Ishikawa (cell line): ENCODE measurements around the gene CAPRIN1.

Experiments
- CEBPB ChIP-seq: IDR thresholded peaks from 2 replicates; pipeline ENCODE4 v1.6.1; 2012
- CREB1 ChIP-seq: IDR thresholded peaks from 2 replicates; pipeline ENCODE4 v1.6.1; 2012; ENCODE audit warnings: low read depth
- EGR1 ChIP-seq: IDR thresholded peaks from 2 replicates; pipeline ENCODE4 v1.6.1; 2012
- EP300 ChIP-seq: IDR thresholded peaks from 2 replicates; pipeline ENCODE4 v1.6.1; 2012; ENCODE audit warnings: borderline replicate concordance
- FOXM1 ChIP-seq: IDR thresholded peaks from 2 replicates; pipeline ENCODE4 v1.6.1; 2012; ENCODE audit warnings: low read depth, borderline replicate concordance
- NFIC ChIP-seq: IDR thresholded peaks from 2 replicates; pipeline ENCODE4 v1.6.1; 2012
- RAD21 ChIP-seq: IDR thresholded peaks from 2 replicates; pipeline ENCODE4 v1.6.1; 2012; ENCODE audit warnings: low read depth
- TAF1 ChIP-seq: IDR thresholded peaks from 2 replicates; pipeline ENCODE4 v1.6.1; 2012; ENCODE audit warnings: low read depth, mild to moderate bottlenecking
- TCF12 ChIP-seq: IDR thresholded peaks from 2 replicates; pipeline ENCODE4 v1.6.1; 2012; ENCODE audit warnings: low read depth
- TEAD4 ChIP-seq: IDR thresholded peaks from 2 replicates; pipeline ENCODE4 v1.6.1; 2012
- YY1 ChIP-seq: IDR thresholded peaks from 2 replicates; pipeline ENCODE4 v1.6.1; 2012; ENCODE audit warnings: low read depth
- ZBTB7A ChIP-seq: IDR thresholded peaks from 2 replicates; pipeline ENCODE4 v1.6.1; 2012; ENCODE audit warnings: low read depth
- TF ChIP-seq, protein P1 (sequence below): IDR thresholded peaks from 2 replicates; pipeline ENCODE4 v1.6.1; 2012
- TF ChIP-seq, protein P2 (sequence below): IDR thresholded peaks from 2 replicates; pipeline ENCODE4 v1.6.1; 2012
- TF ChIP-seq, protein P3 (sequence below): IDR thresholded peaks from 2 replicates; pipeline ENCODE4 v1.6.1; 2012; ENCODE audit warnings: low read depth, mild to moderate bottlenecking

Gene CAPRIN1

DNA sequence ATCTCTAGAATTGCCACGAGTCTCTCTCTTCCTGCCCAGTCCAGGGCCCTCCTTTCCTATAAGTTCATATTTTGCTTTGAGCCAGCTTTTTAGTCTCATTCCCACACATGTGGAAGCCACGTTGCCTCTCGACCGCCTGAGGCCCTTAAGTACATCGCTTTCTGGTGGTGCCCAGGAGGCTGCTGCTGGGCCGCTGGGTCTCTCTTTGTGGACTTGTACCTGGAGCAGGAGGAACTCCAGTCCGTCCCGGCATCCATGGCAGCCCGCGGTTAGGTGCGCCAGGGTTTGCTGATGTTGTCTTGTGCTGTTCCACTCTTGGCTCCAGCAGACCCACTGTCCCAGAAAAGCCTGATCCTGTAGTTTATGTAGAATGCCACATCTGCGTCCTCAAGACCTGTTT is 94.9 kb downstream of the CAPRIN1 start:
- no peak for TF ChIP-seq RAD21
- TF ChIP-seq, protein P1, sequence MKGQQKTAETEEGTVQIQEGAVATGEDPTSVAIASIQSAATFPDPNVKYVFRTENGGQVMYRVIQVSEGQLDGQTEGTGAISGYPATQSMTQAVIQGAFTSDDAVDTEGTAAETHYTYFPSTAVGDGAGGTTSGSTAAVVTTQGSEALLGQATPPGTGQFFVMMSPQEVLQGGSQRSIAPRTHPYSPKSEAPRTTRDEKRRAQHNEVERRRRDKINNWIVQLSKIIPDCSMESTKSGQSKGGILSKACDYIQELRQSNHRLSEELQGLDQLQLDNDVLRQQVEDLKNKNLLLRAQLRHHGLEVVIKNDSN = no peak
- TF ChIP-seq EGR1 = no peak
- no peak for TF ChIP-seq TCF12
- TF ChIP-seq, protein P2, sequence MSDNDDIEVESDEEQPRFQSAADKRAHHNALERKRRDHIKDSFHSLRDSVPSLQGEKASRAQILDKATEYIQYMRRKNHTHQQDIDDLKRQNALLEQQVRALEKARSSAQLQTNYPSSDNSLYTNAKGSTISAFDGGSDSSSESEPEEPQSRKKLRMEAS = no peak
- no peak for TF ChIP-seq YY1
- TF ChIP-seq TEAD4 = no peak
- no peak for TF ChIP-seq ZBTB7A
- no peak for TF ChIP-seq EP300
- TF ChIP-seq FOXM1 = no peak
- TF ChIP-seq NFIC = no peak
- no peak for TF ChIP-seq TAF1

DNA sequence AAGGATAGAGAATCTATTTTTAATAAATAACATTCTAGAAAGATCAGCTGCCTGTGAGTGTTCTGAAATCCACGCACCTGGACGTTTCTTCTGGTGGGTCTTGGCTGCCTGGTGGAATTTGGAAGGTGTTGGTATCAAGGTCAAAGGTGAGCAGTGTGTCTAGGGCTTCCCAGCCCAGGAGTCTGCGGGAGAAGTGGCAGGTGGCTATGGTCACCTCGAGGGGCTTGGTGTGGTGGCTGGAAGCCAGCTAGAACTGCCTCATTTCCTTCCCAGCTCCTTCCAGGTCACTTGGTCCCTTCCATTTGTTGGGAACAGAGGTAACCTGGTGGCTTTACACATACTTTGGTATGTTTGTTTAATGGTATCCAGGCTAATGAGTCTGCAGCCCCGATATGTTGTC is 95.3 kb downstream of the CAPRIN1 start:
- TF ChIP-seq, protein P2 = no peak
- TF ChIP-seq TAF1 (no peak), RAD21 (no peak), CREB1 (no peak), TCF12 (no peak), EP300 (no peak), NFIC (no peak), EGR1 (no peak), CEBPB (no peak), ZBTB7A (no peak), TEAD4 (no peak), FOXM1 (no peak), YY1 (no peak)
- TF ChIP-seq, protein P1 = no peak
- TF ChIP-seq, protein P3, sequence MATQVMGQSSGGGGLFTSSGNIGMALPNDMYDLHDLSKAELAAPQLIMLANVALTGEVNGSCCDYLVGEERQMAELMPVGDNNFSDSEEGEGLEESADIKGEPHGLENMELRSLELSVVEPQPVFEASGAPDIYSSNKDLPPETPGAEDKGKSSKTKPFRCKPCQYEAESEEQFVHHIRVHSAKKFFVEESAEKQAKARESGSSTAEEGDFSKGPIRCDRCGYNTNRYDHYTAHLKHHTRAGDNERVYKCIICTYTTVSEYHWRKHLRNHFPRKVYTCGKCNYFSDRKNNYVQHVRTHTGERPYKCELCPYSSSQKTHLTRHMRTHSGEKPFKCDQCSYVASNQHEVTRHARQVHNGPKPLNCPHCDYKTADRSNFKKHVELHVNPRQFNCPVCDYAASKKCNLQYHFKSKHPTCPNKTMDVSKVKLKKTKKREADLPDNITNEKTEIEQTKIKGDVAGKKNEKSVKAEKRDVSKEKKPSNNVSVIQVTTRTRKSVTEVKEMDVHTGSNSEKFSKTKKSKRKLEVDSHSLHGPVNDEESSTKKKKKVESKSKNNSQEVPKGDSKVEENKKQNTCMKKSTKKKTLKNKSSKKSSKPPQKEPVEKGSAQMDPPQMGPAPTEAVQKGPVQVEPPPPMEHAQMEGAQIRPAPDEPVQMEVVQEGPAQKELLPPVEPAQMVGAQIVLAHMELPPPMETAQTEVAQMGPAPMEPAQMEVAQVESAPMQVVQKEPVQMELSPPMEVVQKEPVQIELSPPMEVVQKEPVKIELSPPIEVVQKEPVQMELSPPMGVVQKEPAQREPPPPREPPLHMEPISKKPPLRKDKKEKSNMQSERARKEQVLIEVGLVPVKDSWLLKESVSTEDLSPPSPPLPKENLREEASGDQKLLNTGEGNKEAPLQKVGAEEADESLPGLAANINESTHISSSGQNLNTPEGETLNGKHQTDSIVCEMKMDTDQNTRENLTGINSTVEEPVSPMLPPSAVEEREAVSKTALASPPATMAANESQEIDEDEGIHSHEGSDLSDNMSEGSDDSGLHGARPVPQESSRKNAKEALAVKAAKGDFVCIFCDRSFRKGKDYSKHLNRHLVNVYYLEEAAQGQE = no peak

DNA sequence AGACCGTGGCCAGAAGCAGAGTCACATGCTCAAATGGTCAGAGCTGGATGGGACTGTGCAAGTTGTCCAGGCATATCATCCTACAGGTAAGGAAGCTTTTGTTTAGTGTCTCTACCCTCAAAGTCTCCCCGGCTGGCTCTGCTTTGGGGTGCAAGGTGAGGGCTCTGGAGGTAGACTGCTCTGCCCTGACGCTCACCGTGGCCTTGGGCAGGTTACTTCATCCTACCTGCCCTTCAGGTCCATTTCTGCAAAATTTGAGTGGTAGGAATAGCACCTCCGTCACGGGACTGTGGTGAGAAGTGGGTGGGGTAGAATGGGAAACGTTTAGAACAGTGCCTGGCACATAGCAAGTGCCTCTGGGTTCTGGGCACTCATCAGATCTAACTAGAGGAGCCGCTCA is 96.0 kb downstream of the CAPRIN1 start:
- TF ChIP-seq CREB1 (no peak), EP300 (no peak), YY1 (no peak), FOXM1 (no peak), ZBTB7A (no peak), EGR1 (no peak), CEBPB (no peak), TCF12 (no peak), RAD21 (no peak), TEAD4 (no peak)
- TF ChIP-seq, protein P2 = no peak
- TF ChIP-seq, protein P1 = no peak

DNA sequence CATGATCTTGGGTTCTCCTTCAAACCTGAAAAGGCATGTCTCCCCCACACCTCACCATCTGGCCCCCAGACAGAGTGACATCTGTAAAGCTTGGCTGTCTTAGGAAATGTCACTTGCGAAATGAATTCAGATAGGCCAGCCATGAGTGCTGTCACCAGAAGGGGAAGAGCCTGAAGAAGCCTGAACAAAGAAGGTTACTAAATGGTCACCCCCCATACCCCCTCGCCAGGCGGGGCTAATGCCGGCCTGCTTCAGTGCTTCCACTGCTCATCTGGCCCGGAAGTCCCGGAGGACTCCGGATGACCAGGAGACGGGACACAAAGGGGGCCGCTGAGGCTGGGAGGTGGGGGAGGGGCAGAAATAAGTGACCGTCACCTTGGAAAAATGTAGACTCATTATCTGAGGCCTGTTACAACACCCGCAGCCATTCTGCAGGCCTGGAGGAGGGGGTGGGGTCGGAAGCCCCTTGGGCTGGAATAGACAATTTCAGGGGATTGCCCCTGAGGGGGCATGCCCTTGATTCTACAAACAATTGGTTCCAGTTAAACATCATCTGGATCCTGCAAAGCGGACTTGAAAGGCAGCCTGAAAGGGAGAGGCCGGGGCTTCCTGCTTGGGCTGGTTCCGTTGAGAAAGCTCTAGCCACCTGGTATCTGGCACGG is 97.1 kb downstream of the CAPRIN1 start:
- TF ChIP-seq FOXM1 = no peak
- no peak for TF ChIP-seq EGR1
- TF ChIP-seq, protein P2 = no peak
- no peak for TF ChIP-seq CEBPB
- no peak for TF ChIP-seq TAF1
- no peak for TF ChIP-seq TEAD4
- TF ChIP-seq, protein P3 = no peak
- no peak for TF ChIP-seq CREB1
- no peak for TF ChIP-seq EP300
- no peak for TF ChIP-seq TCF12
- TF ChIP-seq, protein P1 = no peak
- TF ChIP-seq NFIC = no peak
- TF ChIP-seq ZBTB7A = no peak
- no peak for TF ChIP-seq YY1
- no peak for TF ChIP-seq RAD21

DNA sequence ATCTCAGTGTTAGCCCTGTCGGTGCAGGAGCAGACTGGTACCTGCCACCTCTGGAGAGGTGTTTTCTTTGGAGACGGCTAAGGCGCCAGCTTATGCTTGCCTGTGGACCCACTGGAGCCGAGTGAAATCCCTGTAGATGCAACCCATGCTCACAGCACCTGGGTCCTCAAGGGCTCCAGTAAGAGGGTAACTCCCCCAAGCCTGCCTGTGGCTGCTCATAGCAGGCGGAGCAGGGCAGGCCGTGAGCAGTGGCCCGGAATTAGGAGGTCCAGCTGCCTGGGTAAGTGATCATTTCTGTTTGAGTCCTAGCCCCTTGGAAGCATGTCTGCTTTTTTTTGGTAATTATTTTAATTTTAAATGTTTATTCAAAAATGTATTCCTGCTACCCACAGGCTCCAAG is 97.7 kb downstream of the CAPRIN1 start:
- no peak for TF ChIP-seq EGR1
- TF ChIP-seq, protein P2 = no peak
- no peak for TF ChIP-seq CREB1
- TF ChIP-seq, protein P3 = no peak
- TF ChIP-seq TAF1 = no peak
- TF ChIP-seq TEAD4 = no peak
- TF ChIP-seq EP300 = no peak
- no peak for TF ChIP-seq NFIC
